HCT116 (cell line): ENCODE measurements around the gene ADIG. TPM values are rescaled to one million over a fixed set of nuclear protein-coding genes. Genes with fewer than 3 reads are reported as not detected.
A peak's percentile ranks its signal among the peaks of the same experiment; 100 is the strongest.

Experiments
- ATAC-seq: fragments of 200-7000 bp; cut with Tn5 transposase; 2 replicates; pipeline ENCODE4 v1.9.1; 2020; ENCODE audit warnings: mild to moderate bottlenecking, moderate library complexity
- Bru-seq: library from RNA; stranded (reverse); fragments of 400-500 nt; gene quantifications from one replicate; lab custom pipeline; 2021; lab: Mats Ljungman, UMichigan
- BruChase-seq, 2 experiments: library from RNA; stranded (reverse); fragments of 400-500 nt; gene quantifications; one replicate each; lab custom pipeline; 2021; lab: Mats Ljungman, UMichigan
- BruUV-seq: library from RNA; stranded (reverse); fragments of 400-500 nt; replicated peaks from 2 replicates; lab custom pipeline; 2021; lab: Mats Ljungman, UMichigan
- CTCF ChIA-PET: fragments of 300-600 bp; sonication (Branson Sonifier 250); formaldehyde crosslinking; loops from one replicate; lab custom pipeline; 2021; ENCODE audit warnings: antibody characterized with exemption; lab: Charles Lee
- POLR2A ChIA-PET: fragments of 300-600, 350-600 bp; sonication (Branson Sonifier 250); formaldehyde crosslinking; loops from one replicate; lab custom pipeline; 2021; ENCODE audit warnings: antibody characterized with exemption; lab: Charles Lee
- RAD21 ChIA-PET, 2 experiments: fragments of 300-600 bp; sonication (Branson Sonifier 250); formaldehyde crosslinking; loops; one replicate each; lab custom pipeline; 2023; ENCODE audit warnings: low total read pairs in 2 of 2; ENCODE audit not compliant: uncharacterized antibody in 2 of 2, unreplicated experiment in 2 of 2, low non-redundant PET in 1 of 2; lab: Charles Lee
- DNase-seq: peaks from one replicate; pipeline ENCODE4 v3.0.0-alpha.2; 2010; ENCODE audit warnings: low read depth, low spot score
- H2AFZ ChIP-seq: fragments of 200-600 bp; shearing (Covaris generic), sonication (generic); 2 replicates; pipeline ENCODE4 v1.6.1; 2017; ENCODE audit warnings: low read depth, mixed run types, mixed read lengths, antibody characterized with exemption, low read length; ENCODE audit not compliant: poor library complexity, severe bottlenecking
- H3K27ac ChIP-seq: 2 replicates; pipeline ENCODE4 v1.5.1; 2012; ENCODE audit warnings: low read depth, low read length
- H3K27me3 ChIP-seq: fragments of 200-600 bp; sonication (generic); 2 replicates; pipeline ENCODE4 v1.6.1; 2016; ENCODE audit warnings: mixed run types, low read length, mixed read lengths; ENCODE audit not compliant: insufficient read depth
- H3K36me3 ChIP-seq, 2 experiments: fragments of 200-500 bp in 1 of 2; fragments of 200-600 bp in 1 of 2; sonication (Bioruptor generic) in 1 of 2; sonication (generic) in 1 of 2; 2 replicates each; pipeline versions ENCODE4 v1.5.1 to v1.6.1; 2014 to 2016; ENCODE audit warnings: low read length in 2 of 2, inconsistent platforms in 1 of 2, mixed read lengths in 1 of 2, mixed run types in 1 of 2; ENCODE audit not compliant: insufficient read depth in 2 of 2, control insufficient read depth in 1 of 2
- H3K4me1 ChIP-seq, 2 experiments: fragments of 200-600 bp in 1 of 2; sonication (generic) in 1 of 2; 2 replicates each; pipeline versions ENCODE4 v1.5.1 to v1.6.1; 2012 to 2017; ENCODE audit warnings: low read length in 2 of 2, inconsistent platforms in 1 of 2, mild to moderate bottlenecking in 1 of 2, mixed read lengths in 1 of 2, mixed run types in 1 of 2, moderate library complexity in 1 of 2; ENCODE audit not compliant: insufficient read depth in 2 of 2, control insufficient read depth in 1 of 2
- H3K4me2 ChIP-seq: fragments of 200-600 bp; sonication (generic); 2 replicates; pipeline ENCODE4 v1.6.1; 2017; ENCODE audit warnings: mixed run types, low read length, mixed read lengths
- H3K4me3 ChIP-seq, 2 experiments: fragments of 200-600 bp in 1 of 2; sonication (generic) in 1 of 2; replicated peaks in 1 of 2; 2 replicates each; pipeline ENCODE4 v1.5.1; 2011 to 2016; ENCODE audit warnings: low read length in 2 of 2, control low read depth in 1 of 2, low read depth in 1 of 2, mild to moderate bottlenecking in 1 of 2, mixed read lengths in 1 of 2, mixed run types in 1 of 2
- H3K79me2 ChIP-seq: fragments of 200-600 bp; sonication (generic); 2 replicates; pipeline ENCODE4 v1.6.1; 2017; ENCODE audit warnings: mild to moderate bottlenecking, mixed run types, low read length, moderate library complexity, mixed read lengths; ENCODE audit not compliant: insufficient read depth
- H3K9ac ChIP-seq: fragments of 200-600 bp; sonication (generic); 2 replicates; pipeline ENCODE4 v1.6.1; 2016; ENCODE audit warnings: low read length, mixed read lengths
- H3K9me2 ChIP-seq: fragments of 200-600 bp; sonication (generic), shearing (Covaris generic); 2 replicates; pipeline ENCODE4 v1.6.1; 2017; ENCODE audit warnings: mixed run types, mild to moderate bottlenecking, moderate library complexity; ENCODE audit not compliant: insufficient read depth
- H3K9me3 ChIP-seq, 2 experiments: fragments of 200-500 bp in 1 of 2; fragments of 200-600 bp in 1 of 2; sonication (Bioruptor generic) in 1 of 2; sonication (generic) in 1 of 2; 2 replicates each; pipeline ENCODE4 v1.6.1; 2014 to 2017; ENCODE audit warnings: low read length in 2 of 2, mixed read lengths in 2 of 2, inconsistent platforms in 1 of 2, low read depth in 1 of 2, mild to moderate bottlenecking in 1 of 2, mixed run types in 1 of 2, moderate library complexity in 1 of 2; ENCODE audit not compliant: control insufficient read depth in 1 of 2, insufficient read depth in 1 of 2
- H4K20me1 ChIP-seq: fragments of 200-600 bp; sonication (generic), shearing (Covaris generic); 2 replicates; pipeline ENCODE4 v1.6.1; 2017; ENCODE audit warnings: mixed run types, mild to moderate bottlenecking, moderate library complexity; ENCODE audit not compliant: insufficient read depth
- CTCF ChIP-seq, 3 experiments: fragments of 200-600 bp in 1 of 3; sonication (generic) in 1 of 3; IDR thresholded peaks in 2 of 3; conservative IDR thresholded peaks in 1 of 3; 2 replicates each; pipeline ENCODE4 v1.5.1; 2012 to 2017; ENCODE audit warnings: low read depth in 2 of 3, low read length in 2 of 3, antibody characterized with exemption in 1 of 3, borderline replicate concordance in 1 of 3, control low read depth in 1 of 3, mild to moderate bottlenecking in 1 of 3, mixed read lengths in 1 of 3, mixed run types in 1 of 3, moderate library complexity in 1 of 3; ENCODE audit not compliant: insufficient read depth in 1 of 3
- ELF1 ChIP-seq: IDR thresholded peaks from 2 replicates; pipeline ENCODE4 v1.6.1; 2012; ENCODE audit warnings: low read depth, borderline replicate concordance
- EZH2 ChIP-seq: fragments of 200-600 bp; sonication (generic); IDR thresholded peaks from 2 replicates; pipeline ENCODE4 v1.6.1; 2017; ENCODE audit warnings: antibody characterized with exemption, mixed run types
- EZH2phosphoT487 ChIP-seq: fragments of 200-600 bp; IDR thresholded peaks from 2 replicates; pipeline ENCODE4 v1.6.1; 2018; ENCODE audit warnings: antibody characterized with exemption, borderline replicate concordance
- FOSL1 ChIP-seq: IDR thresholded peaks from 2 replicates; pipeline ENCODE4 v1.6.1; 2012; ENCODE audit warnings: low read depth
- JUND ChIP-seq: IDR thresholded peaks from 2 replicates; pipeline ENCODE4 v1.6.1; 2012
- POLR2A ChIP-seq: IDR thresholded peaks from 2 replicates; pipeline ENCODE4 v1.7.0; 2011; ENCODE audit warnings: borderline replicate concordance; ENCODE audit not compliant: insufficient read depth, insufficient read length; ENCODE audit errors: extremely low read depth
- POLR2AphosphoS5 ChIP-seq: IDR thresholded peaks from 2 replicates; pipeline ENCODE4 v1.6.1; 2011; ENCODE audit warnings: mild to moderate bottlenecking, low read depth, low read length, moderate library complexity
- REST ChIP-seq: IDR thresholded peaks from 2 replicates; pipeline ENCODE4 v1.6.1; 2012; ENCODE audit warnings: low read depth
- SP1 ChIP-seq: IDR thresholded peaks from 2 replicates; pipeline ENCODE4 v1.6.1; 2012; ENCODE audit warnings: low read depth
- SRF ChIP-seq: IDR thresholded peaks from 2 replicates; pipeline ENCODE4 v1.6.1; 2012; ENCODE audit warnings: low read depth
- ZFX ChIP-seq: fragments of 450-650 bp; IDR thresholded peaks from 2 replicates; pipeline ENCODE4 v1.6.1; 2017
- ZNF274 ChIP-seq: fragments of 200-500 bp; sonication (Bioruptor generic); IDR thresholded peaks from 2 replicates; pipeline ENCODE4 v1.6.1; 2014; ENCODE audit warnings: mild to moderate bottlenecking, low read depth, low read length, inconsistent platforms
- intact Hi-C: fragments of 100-400 bp; cut with micrococcal nuclease; formaldehyde crosslinking; loops from 2 replicates; pipeline ENCODE4 v1.10.0; 2022
- long read RNA-seq: library from polyadenylated mRNA; unstranded; transcript quantifications from one replicate; pipeline ENCODE4 v2.0.0, GENCODE V29; 2021; ENCODE audit not compliant: unreplicated experiment
- polyA plus RNA-seq: library from polyadenylated mRNA; unstranded; fragments of >200 nt; gene quantifications from 2 replicates; pipeline ENCODE4 v1.2.1, GENCODE V29; 2012; ENCODE audit warnings: missing spikeins
- total RNA-seq: library from RNA; stranded (reverse); gene quantifications from one replicate; pipeline ENCODE4 v1.2.1, GENCODE V29; 2021; ENCODE audit not compliant: unreplicated experiment

The ADIG gene
- total RNA-seq (not detected), Bru-seq, nascent RNA (percentile 30 among the genes with signal in this experiment), BruChase-seq, experiment 1, labeled RNA remaining after a 6-hour chase (percentile 33 among the genes with signal in this experiment), BruChase-seq, experiment 2, labeled RNA remaining after a 2-hour chase (percentile 35 among the genes with signal in this experiment)
- polyA plus RNA-seq = not detected in 2 replicates
- long read RNA-seq = 0 reads

- Histone ChIP-seq H3K79me2 (no peaks in the 10 kb centered on the region), H3K27me3 (0 out of 2 replicates have a peak, but pooled peaks cover 3% of the 10 kb centered on the region), H3K4me3 (no peak within 1 kb of the TSS), H3K9me3 (no peaks in the 10 kb centered on the region), H4K20me1 (no peaks in the 10 kb centered on the region), H3K27ac (no peak within 1 kb of the TSS), H3K36me3 (no peaks in the 10 kb centered on the region; a peak in 1 of 4 replicates), H3K4me2 (no peak within 1 kb of the TSS), H3K9ac (no peak within 1 kb of the TSS), H3K9me2 (no peaks in the 10 kb centered on the region), H2AFZ (no peak within 1 kb of the TSS), H3K4me1 (no peaks in the 10 kb centered on the region)
- ATAC-seq = peak; percentile 55
- intact Hi-C loops = no loop called here
- ChIA-PET POLR2A (no interaction called here), RAD21 (no interaction called here), CTCF (no interaction called here)
- TF ChIP-seq ZNF274 = no peak
- TF ChIP-seq POLR2A = no peak
- no peak for TF ChIP-seq ELF1
- TF ChIP-seq JUND = no peak
- TF ChIP-seq SRF = no peak
- TF ChIP-seq POLR2AphosphoS5 = no peak
- TF ChIP-seq REST = no peak
- TF ChIP-seq CTCF (IDR thresholded peaks at IDR 0.05 in 2 of 3, conservative IDR thresholded peaks at IDR 0.05 in 1 of 3; ENCODE audit: borderline replicate concordance in 1 of 3, insufficient read depth in 1 of 3, low read depth in 2 of 3, low read length in 2 of 3) = no peak
- TF ChIP-seq EZH2phosphoT487 = no peak
- no peak for TF ChIP-seq SP1
- no peak for TF ChIP-seq FOSL1
- no peak for TF ChIP-seq EZH2
- TF ChIP-seq ZFX = no peak
- BruUV-seq = no TSS peak
- DNase-seq = no peak
Measured at GRCh38 chr20:38581013-38581412, at the start of gene ADIG. Gene ADIG, plus strand, starts transcription at chr20:38581197. Its CDS starts 54 bp downstream, at chr20:38581251.
